Suppressor macrophage treated with lipopolysaccharide for 4 hours (primary cell): ENCODE results near the gene ATRNL1.

Experiments used
- DNase-seq: peaks from one replicate; pipeline ENCODE4 v3.0.0-alpha.2; 2020

Gene ATRNL1

GRCh38 chr10:115957786-115958442, 864.7 kb downstream of the ATRNL1 start:
- DNase-seq, result no peak

DNA sequence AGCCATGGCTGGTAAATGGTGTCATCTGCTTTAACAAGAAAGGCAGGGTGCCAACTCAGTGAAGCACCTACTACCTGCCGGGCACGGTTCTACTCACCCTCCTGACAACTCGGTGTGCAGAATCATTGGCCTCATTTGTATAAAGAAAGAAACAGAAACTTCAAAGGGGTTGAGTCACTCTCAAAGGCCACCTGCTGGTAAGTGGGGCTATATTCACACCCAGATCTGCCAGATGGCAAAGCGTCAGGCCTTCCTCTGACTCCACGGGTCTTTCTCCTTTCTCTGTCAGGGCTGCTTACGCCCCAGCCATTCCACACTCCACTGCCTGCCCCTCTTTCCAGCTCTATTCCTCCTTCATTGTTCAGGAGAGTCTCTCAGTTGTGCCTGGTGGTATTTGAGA, 870.7 kb downstream of the ATRNL1 start:
- no peak for DNase-seq

DNA sequence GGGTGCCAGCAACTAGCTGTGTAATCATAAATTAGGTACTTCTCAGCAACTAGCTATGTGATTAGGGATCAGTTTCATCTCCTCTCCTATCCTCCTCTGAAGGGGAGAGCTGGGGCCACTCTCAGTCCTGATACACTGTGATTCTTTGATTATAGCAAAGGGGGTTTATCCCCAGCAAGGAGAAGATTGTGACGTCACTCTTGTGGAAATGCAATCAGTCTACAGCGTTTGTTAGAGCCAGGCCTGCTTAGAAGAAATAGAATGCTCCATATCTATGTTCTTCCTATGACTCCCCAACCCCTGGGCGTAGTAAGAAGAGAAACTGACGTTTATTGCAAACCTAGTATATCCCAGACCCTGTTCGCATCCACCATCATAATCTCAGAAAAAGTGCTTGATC, 871.7 kb downstream of the ATRNL1 start:
- DNase-seq, result no peak

DNA sequence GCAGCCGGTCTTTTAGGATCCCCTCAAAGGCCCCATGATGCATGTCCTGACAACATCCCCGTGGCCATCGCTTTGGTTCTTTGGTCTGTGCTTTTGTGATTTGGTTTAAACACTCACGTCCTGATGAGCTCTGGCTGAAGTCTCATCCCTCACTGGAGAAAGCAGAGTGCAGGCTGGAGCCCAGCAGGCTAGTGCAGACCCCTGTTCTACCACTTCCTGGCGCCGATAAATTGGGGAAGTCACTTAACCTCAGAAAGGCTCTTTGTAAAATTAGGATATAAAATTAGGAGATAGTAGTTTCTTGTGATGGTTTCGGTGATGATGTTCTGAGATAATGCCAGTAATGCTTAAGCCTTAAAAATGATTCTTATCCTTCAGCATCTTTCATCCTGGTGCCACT, 872.2 kb downstream of the ATRNL1 start:
- DNase-seq, result no peak

- DNase-seq, result no peak
These were observed 875.1 kb downstream of the ATRNL1 start for GRCh38 chr10:115968236-115968635.

GRCh38 chr10:115969591-115969990, 876.4 kb downstream of the ATRNL1 start:
- no peak for DNase-seq

- DNase-seq, result no peak
These were observed 878.8 kb downstream of the ATRNL1 start for GRCh38 chr10:115971921-115972320.

GRCh38 chr10:115972426-115972825, 879.3 kb downstream of the ATRNL1 start:
- no peak for DNase-seq

GRCh38 chr10:115974351-115974750, 881.2 kb downstream of the ATRNL1 start:
- no peak for DNase-seq

DNA sequence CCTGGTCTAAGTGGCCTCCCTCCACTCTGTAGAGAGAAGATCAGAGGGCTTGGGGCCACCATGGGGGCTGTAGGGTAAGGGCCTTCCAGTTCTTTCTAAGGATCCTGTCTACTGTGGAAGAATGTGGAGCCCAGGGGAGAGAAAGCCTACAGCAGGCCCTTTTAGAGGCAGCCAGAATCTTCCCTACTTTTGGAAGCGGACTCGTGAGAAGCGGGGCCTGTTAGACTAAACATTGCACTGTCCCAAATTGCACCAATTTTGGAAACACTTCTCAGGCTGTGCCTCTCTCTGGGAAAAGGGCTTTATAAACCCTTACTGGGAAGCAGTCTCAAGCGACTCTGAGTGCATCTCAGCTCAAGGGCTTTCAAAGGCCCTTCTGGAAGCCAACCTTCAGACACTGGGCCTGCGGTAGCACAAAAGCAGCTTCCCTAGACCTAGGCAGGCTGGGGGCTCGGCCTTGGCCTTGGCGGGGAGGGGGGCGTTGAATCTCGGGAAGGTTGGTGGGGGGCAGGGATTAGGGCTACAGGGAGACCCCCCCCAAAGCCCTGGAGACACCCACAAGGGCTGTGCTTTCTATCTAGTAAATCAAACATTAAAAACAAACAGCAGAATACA, 881.8 kb downstream of the ATRNL1 start:
- no peak for DNase-seq

DNA sequence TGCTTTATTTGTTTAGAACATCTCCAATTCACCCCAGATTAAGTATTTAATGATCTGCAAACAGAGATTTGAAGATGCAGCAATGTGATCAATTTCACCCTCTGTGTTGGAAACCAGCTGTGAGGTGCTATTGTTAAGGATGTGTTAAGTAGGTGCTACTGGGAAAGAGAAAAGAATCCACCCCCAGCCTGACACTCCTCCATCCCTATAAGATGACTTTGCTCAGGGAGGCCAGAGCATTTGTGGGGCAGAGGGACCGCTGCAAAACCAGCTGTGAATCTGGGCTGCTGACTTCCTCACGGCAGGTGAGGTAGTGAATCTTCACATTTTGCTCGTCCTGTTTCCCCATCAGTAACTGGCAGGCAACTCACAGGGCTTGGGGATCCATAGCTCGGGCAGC, 882.3 kb downstream of the ATRNL1 start:
- DNase-seq, result no peak

- no peak for DNase-seq
These were observed 883.2 kb downstream of the ATRNL1 start for GRCh38 chr10:115976342-115976741.

DNA sequence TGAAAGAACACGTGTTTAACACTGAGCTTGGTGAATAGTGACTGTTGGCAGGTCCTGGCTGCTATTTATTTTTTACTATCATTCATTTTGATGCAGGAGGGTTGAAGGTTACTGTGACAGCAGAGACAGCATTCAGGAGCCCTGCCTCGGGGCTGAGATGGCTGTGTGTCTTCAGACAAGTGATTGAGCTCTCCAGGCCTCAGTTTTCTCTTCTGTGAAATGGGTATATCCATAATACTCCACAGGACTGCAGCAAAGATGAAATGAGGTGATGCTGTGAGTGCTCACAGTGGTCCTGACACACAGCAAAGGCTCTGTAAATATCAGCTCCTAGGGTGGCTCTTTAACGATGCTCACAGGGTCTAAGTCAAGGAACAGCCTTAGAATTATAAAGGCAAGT, 884.7 kb downstream of the ATRNL1 start:
- DNase-seq, result no peak

GRCh38 chr10:115979576-115979975, 886.4 kb downstream of the ATRNL1 start:
- DNase-seq, result no peak

DNA sequence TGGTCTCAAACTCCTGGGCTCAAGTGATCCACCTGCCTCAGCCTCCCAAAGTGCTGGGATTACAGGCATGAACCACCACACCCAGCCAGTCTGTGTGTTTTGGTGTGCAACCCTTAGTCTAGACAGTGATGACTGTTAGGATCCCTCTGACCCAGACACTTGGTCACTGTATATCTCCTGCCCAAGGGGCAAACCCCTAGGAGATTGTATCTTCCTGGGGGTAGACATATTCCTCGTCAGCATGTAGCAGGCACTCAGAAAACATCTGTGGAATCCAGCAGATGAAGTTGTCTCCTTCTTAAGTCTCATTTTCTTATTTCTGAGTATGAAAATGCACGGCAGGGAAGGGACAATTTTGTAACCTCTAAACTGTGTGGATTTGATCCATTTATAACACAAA, 887.3 kb downstream of the ATRNL1 start:
- DNase-seq, result no peak

DNA sequence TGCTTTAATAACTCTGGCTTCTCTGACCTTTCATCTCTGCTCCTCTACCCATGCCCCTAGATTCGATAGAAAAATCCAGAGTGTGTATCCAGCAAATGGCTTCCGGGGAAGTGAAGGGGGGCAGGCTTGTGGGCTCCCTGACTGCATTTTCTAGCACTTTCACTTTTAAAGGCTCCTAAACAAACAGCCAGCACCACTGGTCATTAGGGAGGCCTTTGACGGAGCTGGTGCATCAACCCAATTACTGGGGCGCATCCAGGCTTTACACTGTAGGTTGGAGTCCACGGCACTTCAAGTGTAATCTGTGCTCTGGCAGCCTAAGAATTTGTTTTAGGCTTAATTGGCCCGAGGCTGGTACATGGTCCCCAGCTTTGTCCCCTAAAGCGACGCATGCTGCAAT, 887.9 kb downstream of the ATRNL1 start:
- DNase-seq, result no peak

- DNase-seq, result no peak
These were observed 888.9 kb downstream of the ATRNL1 start for GRCh38 chr10:115982076-115982475.

DNA sequence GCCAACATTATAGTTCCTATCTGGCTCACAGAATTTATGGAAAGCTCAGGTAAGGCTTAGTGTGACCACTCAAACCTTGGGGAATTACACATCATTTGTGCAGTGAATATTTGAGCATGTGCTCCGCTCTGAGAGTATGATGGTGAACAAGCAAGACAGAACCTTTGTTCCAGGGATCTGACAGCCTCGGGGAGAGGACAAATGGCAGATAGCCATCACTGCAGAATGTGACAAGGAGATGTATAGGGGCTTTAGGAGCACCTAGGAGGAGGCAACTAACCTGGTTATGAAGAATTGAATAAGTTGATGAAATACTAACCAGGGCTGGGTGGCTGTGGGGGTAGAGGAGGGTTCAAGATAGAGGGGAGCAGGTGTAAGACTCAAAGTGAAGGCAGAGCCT, 889.4 kb downstream of the ATRNL1 start:
- no peak for DNase-seq

DNA sequence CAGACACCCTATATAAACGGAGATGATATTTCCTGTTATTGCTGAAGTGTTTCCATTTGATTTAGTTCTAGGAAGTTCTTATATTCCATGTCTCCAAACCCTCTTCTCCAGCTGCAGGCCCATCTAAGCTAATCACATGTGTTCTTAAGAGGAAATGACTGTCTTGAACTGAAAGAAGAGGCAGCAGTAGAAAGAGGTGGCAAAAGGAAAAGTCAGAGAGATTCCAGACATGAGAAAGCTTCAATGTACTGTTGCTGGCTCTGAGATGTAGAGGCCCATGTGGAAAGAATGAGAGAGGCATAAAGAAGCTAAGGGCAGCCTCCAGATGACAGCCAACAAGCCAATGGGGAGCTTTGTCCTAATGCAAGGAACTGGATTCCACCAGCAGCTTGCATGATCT, 892.6 kb downstream of the ATRNL1 start:
- DNase-seq, result no peak

GRCh38 chr10:115988380-115988779, 895.2 kb downstream of the ATRNL1 start:
- DNase-seq, result no peak

DNA sequence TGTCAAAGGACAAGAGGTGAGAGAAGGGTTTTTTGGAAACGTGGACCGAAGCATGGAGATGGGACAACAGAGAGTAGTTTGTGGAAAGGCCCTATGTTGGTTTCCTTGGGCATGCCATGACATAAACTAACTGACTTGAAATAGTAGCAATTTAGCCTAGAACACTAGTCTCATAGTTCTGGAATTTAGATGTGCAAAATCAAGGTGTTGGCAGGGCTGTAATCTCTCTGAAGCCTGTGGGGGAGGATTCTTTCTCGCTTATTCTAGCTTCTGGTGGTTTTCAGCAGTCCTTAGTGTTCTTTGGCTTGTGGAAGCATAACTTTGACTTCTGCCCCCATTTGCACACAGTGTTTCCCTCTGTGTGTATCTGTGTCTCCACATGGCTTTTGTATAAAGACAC, 896.5 kb downstream of the ATRNL1 start:
- no peak for DNase-seq

- DNase-seq, result no peak
These were observed 899.2 kb downstream of the ATRNL1 start for GRCh38 chr10:115992236-115992986.

- no peak for DNase-seq
These were observed 902.9 kb downstream of the ATRNL1 start for GRCh38 chr10:115996031-115996430.

DNA sequence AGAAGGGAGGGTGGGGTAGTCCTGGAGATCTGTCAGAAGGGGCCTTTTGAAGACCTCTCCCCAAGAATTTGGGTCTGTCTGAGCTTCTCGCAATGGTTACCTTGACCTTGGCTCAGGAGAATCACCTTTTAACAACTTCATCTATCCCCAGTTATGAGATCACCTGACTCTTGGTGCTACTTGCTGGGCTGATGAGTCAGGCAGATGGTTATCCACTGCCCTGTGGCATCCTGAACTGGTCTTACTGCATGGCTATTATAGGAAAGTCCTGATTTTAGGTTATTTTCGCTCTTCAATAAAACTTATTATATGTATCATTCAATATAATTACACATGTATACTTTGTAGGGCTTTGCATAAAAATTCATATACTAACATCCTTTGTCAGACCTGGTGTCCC, 905.1 kb downstream of the ATRNL1 start:
- no peak for DNase-seq
